Hepatocyte (in vitro differentiated cells): ENCODE measurements around the gene HYI.

Experiments
- CTCF ChIP-seq: fragments of 200-600 bp; sonication (generic); IDR thresholded peaks from 2 replicates; pipeline ENCODE4 v1.5.1; 2016; ENCODE audit warnings: antibody characterized with exemption, mild to moderate bottlenecking; ENCODE audit not compliant: poor library complexity
- EZH2 ChIP-seq: fragments of 200-600 bp; sonication (generic); IDR thresholded peaks from 2 replicates; pipeline ENCODE4 v1.6.1; 2016; ENCODE audit warnings: antibody characterized with exemption, mild to moderate bottlenecking, borderline replicate concordance
- EZH2phosphoT487 ChIP-seq: fragments of 200-600 bp; sonication (generic); IDR thresholded peaks from one replicate; pipeline ENCODE4 v1.6.1; 2018; ENCODE audit warnings: antibody characterized with exemption, mild to moderate bottlenecking, low read depth, moderate library complexity; ENCODE audit not compliant: unreplicated experiment, severe bottlenecking

DNA sequence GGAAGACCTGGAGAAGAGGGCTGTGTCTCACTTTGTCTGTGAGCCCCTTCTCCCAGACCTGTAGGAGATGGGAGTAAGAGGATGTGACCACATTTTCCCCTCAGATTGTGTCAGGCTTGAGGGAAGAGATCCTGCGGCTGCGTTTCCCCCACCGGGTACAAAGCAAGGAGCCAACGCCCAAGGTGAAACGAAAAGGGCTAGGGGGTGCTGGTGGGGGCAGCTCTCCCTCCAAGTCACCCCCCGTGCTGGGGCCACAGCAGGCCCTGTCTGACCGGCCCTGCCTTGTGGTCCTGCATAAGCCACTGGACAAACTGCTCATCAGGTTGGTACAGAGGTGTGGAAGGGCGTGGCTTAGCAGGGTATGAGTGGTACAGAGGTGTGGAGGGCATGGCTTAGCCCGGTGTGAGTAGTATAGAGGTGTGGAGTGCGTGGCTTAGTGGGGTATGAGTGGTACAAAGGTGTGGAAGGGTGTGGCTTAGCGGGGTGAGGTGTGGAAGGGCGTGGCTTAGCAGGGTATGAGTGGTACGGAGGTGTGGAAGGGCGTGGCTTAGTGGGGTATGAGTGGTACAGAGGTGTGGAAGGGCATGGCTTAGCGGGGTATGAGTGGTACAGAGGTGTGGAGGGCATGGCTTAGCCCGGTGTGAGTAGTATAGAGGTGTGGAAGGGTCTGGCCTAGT, 30.6 kb downstream of the HYI start:
- no peak for TF ChIP-seq CTCF
- TF ChIP-seq EZH2phosphoT487: no peak
- no peak for TF ChIP-seq EZH2
